Calu3 (cell line): ENCODE results near the gene TPSB2. TPM values are rescaled to one million over a fixed set of nuclear protein-coding genes. Genes with fewer than 3 reads are reported as not detected.

Source experiments
- BruUV-seq: library from RNA; stranded (reverse); fragments of 400-500 nt; replicated peaks from 2 replicates; lab custom pipeline; 2021; lab: Mats Ljungman, UMichigan
- CTCF ChIA-PET: fragments of 300-600 bp; sonication (Branson Sonifier 250); formaldehyde crosslinking; loops from one replicate; lab custom pipeline; 2022; ENCODE audit warnings: antibody characterized with exemption; lab: Charles Lee
- DNase-seq: peaks from one replicate; pipeline ENCODE4 v3.0.0; 2022
- H3K27ac Mint-ChIP-seq: one replicate; pipeline ENCODE4 v1.8.0; 2022; ENCODE audit warnings: mixed read lengths; ENCODE audit not compliant: unreplicated experiment
- H3K27me3 Mint-ChIP-seq: one replicate; pipeline ENCODE4 v1.8.0; 2022; ENCODE audit warnings: mixed read lengths; ENCODE audit not compliant: unreplicated experiment
- H3K36me3 Mint-ChIP-seq: one replicate; pipeline ENCODE4 v1.8.0; 2022; ENCODE audit warnings: mild to moderate bottlenecking, moderate library complexity, mixed read lengths; ENCODE audit not compliant: insufficient read depth, unreplicated experiment
- H3K4me1 Mint-ChIP-seq: one replicate; pipeline ENCODE4 v1.8.0; 2022; ENCODE audit warnings: mild to moderate bottlenecking, low read depth, mixed read lengths; ENCODE audit not compliant: unreplicated experiment
- H3K4me3 Mint-ChIP-seq: one replicate; pipeline ENCODE4 v1.8.0; 2022; ENCODE audit warnings: mild to moderate bottlenecking, low read depth, moderate library complexity, mixed read lengths; ENCODE audit not compliant: unreplicated experiment
- H3K9me3 Mint-ChIP-seq: one replicate; pipeline ENCODE4 v1.8.0; 2022; ENCODE audit warnings: low read depth, mixed read lengths; ENCODE audit not compliant: unreplicated experiment
- CTCF ChIP-seq: fragments of 200-600 bp; IDR thresholded peaks from one replicate; pipeline ENCODE4 v1.8.0; 2022; ENCODE audit warnings: antibody characterized with exemption; ENCODE audit not compliant: unreplicated experiment
- intact Hi-C: fragments of 100-400 bp; cut with micrococcal nuclease; formaldehyde crosslinking; loops from one replicate; pipeline ENCODE4 v1.10.0; 2022; ENCODE audit not compliant: unreplicated experiment
- total RNA-seq: library from RNA; stranded (reverse); gene quantifications from 2 replicates; pipeline ENCODE4 v1.2.3, GENCODE V29; 2022

The TPSB2 gene
- total RNA-seq, 1 experiment from 2014 or later = not detected

GRCh38 chr16:1221628-1222552 is 8.1 kb downstream of the TPSB2 start:
- no TSS peak for BruUV-seq
- DNase-seq = peak; percentile 47
- intact Hi-C loops = no loop called here
- H3K4me3 Mint-ChIP-seq = no peak overlapping the region
- H3K27me3 Mint-ChIP-seq = peaks cover 93% of the 10 kb centered on the region
- TF ChIP-seq CTCF = no peak
- no peaks in the 10 kb centered on the region for H3K9me3 Mint-ChIP-seq
- CTCF ChIA-PET = no interaction called here
- no peaks in the 10 kb centered on the region for H3K36me3 Mint-ChIP-seq
- H3K27ac Mint-ChIP-seq = no peak overlapping the region
- H3K4me1 Mint-ChIP-seq = peaks cover 18% of the 10 kb centered on the region

- no TSS peak for BruUV-seq
Observed at GRCh38 chr16:1220841-1221627, 8.9 kb downstream of the TPSB2 start.

GRCh38 chr16:1220098-1220728 is 9.8 kb downstream of the TPSB2 start:
- Mint-ChIP-seq H3K4me1 (peaks cover 11% of the 10 kb centered on the region), H3K4me3 (no peak overlapping the region), H3K36me3 (no peaks in the 10 kb centered on the region), H3K27me3 (peaks cover 96% of the 10 kb centered on the region), H3K9me3 (no peaks in the 10 kb centered on the region), H3K27ac (no peak overlapping the region)
- no peak for TF ChIP-seq CTCF
- no peak for DNase-seq
- intact Hi-C loops = no loop called here
- BruUV-seq = no TSS peak
- CTCF ChIA-PET = no interaction called here

More at GRCh38 chr16:1220841-1221627, 8.9 kb downstream of the TPSB2 start:
- H3K9me3 Mint-ChIP-seq = no peaks in the 10 kb centered on the region
- H3K36me3 Mint-ChIP-seq = no peaks in the 10 kb centered on the region
- peaks cover 96% of the 10 kb centered on the region for H3K27me3 Mint-ChIP-seq
- no peak overlapping the region for H3K27ac Mint-ChIP-seq
- peaks cover 18% of the 10 kb centered on the region for H3K4me1 Mint-ChIP-seq
- no peak for TF ChIP-seq CTCF
- DNase-seq = peak; percentile 24
- CTCF ChIA-PET = no interaction called here
- H3K4me3 Mint-ChIP-seq = no peak overlapping the region
- intact Hi-C loops = no loop called here

GRCh38 chr16:1218930-1219611 is 10.9 kb downstream of the TPSB2 start:
- intact Hi-C loops = no loop called here
- TF ChIP-seq CTCF = no peak
- H3K27me3 Mint-ChIP-seq = peaks cover 96% of the 10 kb centered on the region
- H3K9me3 Mint-ChIP-seq = no peaks in the 10 kb centered on the region
- CTCF ChIA-PET = interaction anchor here (0.6 to 0.8 kb wide), 2 partner anchors 28 to 831 kb away, joined by 3 to 6 read pairs; no protein-coding TSS in a partner anchor
- H3K27ac Mint-ChIP-seq = no peak overlapping the region
- no peak for DNase-seq
- H3K4me3 Mint-ChIP-seq = no peak overlapping the region
- no TSS peak for BruUV-seq
- no peaks in the 10 kb centered on the region for H3K36me3 Mint-ChIP-seq
- H3K4me1 Mint-ChIP-seq = peaks cover 10% of the 10 kb centered on the region
